HK-2 (cell line): ENCODE data around the gene GUCY1B1.
"Not testable (repeated sequence)": the region's sequence is repeated elsewhere in the genome, so short reads cannot be mapped to it uniquely, and the experiment has no call there.

Experiments used
- DNase-seq: peaks from one replicate; pipeline ENCODE4 v3.0.0-alpha.2; 2018; ENCODE audit not compliant: unreplicated experiment

GUCY1B1 gene

DNA sequence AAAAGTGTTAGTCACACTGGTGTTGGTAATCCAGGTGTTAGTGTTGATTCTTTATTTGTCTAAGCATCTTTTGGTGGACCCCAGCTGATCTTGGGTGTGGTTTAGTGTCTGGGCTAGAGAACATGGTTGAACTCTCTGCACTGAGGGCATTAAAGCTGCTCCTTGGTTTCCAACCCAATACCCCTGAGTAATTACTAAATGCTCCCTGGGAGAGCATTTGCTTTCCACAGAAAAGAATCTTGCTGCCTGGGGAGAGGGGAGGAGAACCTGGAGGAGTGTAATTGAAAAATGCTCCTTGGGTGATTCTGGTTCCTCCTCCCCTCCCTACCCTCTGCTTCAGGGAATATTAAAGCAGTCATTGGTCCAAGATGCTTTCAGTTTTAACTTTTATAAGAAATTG, 3.1 kb downstream of the GUCY1B1 start:
- DNase-seq, result no peak

DNA sequence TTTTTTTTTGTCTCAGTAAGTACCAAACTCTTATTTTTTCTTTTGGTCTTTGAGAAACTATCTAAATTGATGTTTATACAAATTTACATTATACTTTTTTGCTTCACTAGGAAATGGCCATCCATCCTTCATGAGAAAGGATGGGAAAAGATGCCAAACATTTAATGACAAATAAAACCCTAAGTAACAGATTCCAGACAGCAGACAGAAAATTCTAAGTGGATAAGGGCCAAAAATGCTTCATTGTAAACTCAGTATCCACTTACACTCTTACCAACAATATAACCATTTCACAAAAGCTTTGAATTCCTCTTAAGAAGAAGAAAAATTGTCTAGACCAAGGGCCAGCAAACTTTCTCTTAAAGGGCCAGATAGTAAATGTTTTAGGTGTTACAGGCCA, 3.5 kb downstream of the GUCY1B1 start:
- DNase-seq, result no peak

DNA sequence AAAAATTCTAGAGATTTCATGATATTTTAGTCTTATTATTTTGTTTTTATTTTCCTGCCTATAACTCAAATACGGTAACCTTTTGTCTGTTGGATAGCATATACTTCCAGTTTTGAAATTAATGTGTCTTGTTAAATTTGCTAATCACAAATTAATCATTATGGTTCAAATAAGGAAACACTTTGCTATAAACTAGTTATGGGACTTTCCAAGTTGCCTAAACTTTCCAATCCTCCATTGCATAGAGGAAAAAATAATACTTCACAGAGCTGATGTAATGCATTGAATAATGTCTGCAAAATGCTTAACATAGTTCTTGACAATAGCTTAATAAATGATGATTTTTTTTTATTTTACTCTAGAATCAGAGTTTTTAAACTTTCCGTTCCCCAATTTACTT, 4.7 kb downstream of the GUCY1B1 start:
- no peak for DNase-seq

DNA sequence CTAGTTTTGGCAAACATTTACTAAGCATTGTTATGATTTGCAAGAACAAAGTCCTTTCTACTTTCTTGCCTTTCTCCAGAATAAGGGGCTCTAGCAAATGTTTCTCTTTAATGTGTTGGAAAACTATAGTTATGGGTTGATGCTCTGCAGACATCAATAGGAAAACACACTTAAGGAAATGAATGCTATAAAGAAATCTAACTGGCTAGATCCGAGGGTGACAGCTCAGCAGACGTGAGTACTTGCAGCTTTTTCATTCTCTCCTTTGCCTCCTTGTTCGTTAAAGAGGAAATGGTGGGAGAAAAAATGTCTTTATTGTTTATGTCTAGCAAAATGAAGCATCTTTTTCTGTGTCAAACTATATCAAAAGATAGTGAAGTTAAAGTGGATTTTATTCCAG, 6.3 kb downstream of the GUCY1B1 start:
- no peak for DNase-seq

DNA sequence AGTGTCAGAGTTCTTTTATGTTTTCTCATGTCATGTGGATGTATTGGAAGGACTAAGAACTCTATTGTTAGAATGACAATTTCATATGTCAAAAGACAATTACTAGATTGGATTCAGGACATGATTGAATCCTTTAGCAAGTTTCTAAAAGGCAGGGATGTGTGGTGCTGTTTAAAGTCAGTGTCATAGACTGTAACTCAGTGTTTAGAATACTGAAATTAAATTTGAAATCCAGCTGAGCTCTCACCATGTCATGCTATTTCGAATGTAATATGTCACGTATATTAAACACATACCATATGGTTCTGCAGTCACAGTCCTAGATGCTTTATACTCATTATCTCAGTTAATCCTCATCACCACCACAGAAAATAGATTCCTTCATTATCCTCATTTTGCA, 7.8 kb downstream of the GUCY1B1 start:
- no peak for DNase-seq

DNA sequence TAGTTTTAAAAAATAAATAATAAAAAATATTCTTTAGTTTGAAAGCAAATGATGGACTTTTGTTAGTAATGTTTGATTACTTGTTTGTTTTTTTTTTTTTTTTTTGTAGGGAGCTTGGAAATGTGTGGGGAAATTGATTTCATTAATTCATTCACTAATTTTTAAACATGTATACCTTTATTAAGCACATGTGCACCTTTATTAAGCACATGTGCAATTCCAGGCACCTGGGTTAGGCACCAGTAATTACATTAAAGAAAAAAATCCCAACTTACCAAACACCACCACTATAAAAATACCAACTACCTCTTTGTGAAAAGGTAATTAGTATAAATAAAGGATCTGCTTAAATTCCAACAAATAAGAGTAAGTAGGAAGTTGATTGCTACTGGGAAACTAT, 9.5 kb downstream of the GUCY1B1 start:
- no peak for DNase-seq

DNA sequence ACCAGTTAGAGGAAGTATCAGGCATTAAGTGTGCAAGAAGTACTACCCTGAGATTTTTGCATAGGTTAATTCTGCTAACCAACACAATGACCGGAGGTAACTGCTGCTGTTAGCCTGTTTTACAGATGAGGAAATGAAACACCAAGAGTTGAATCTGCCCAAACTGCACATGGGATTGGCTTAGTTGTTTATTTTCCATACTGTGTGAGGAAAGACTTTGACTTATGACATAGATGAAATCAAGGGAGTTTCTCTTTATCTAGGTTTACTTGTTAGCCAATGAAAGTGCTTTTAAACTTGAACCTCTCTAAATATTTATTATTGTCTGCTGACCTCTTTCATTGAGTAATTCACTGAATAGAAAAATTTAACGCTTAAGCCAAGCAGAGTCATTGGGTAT, 10.3 kb downstream of the GUCY1B1 start:
- no peak for DNase-seq

DNA sequence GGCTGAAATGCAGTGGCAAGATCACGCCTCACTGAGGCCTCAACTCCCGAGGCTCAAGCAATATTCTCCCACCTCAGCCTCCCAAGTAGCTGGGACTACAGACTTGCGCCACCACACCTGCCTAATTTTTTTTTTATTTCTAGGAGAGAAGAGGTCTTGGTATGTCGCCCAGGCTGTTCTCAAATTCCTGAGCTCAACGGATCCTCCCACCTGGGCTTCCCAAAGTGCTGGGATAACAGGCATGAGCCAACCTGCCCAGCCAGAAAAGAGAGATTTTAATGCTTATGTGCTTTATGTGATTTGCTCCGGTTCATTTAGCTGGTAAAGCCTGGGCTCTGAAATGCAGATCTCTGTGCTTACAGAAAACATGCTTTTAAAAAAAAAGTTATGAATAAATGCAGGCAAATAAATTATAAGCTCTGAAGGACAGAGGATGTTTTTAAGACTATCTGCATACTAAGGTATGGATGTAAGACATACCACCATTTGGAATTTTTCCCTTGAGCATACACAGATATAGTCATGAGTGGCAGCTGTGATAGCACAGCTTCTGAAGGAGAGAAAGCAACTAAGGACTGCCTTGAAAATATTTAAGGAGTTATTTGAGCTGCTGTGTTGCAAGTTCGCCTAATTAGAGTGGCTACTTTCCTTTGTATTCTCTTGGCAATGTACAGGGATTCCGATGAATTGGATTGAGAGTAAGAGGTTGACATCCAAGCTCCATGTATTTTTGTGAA, 13.8 kb downstream of the GUCY1B1 start:
- no peak for DNase-seq

DNA sequence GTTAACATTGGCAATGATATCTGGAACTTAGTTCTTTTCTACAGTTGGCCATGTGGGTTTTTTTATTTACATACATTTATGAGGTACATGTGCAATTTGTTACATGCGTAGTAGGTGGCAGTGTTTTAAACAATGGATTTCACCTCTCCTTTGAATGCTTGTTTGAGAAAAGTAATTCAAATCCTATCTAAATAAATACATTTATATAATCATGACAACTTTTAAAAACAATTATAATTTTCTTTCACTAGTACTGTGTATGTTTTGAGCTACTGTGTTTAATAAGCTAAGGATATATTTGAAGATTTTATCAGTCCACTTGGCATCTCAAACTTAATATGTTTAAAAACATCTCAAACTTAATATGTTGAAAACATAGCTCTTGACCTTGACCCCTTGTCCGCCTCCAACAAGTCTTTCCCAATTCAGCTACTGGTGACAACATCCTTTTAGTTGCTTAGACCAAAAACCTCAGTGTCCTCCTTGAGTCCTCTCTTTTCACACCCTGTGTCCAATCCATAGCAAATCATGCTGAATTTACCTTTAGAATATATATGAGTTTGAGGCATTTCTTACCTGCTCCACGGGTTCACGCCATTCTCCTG, 14.5 kb downstream of the GUCY1B1 start:
- no peak for DNase-seq

DNA sequence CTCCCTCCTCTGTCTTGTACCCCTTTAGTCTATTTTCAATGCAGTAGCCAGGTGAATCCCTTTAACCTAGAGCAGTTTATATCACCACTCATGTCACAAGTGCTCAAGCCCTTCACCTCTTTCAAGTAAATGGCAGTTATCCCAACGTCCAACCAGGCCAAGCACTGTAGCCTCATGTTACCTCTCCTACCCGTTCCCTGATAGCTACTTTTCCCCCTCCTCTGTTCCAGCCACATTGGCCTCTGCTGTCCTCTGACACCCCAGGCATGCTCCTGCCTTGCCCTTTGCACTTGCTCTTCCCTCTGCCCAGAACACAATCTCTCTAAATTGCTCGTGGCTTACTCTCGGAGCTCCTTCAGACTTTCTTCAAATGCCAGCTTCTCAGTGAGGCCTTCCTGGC, 15.2 kb downstream of the GUCY1B1 start:
- DNase-seq, result no peak

DNA sequence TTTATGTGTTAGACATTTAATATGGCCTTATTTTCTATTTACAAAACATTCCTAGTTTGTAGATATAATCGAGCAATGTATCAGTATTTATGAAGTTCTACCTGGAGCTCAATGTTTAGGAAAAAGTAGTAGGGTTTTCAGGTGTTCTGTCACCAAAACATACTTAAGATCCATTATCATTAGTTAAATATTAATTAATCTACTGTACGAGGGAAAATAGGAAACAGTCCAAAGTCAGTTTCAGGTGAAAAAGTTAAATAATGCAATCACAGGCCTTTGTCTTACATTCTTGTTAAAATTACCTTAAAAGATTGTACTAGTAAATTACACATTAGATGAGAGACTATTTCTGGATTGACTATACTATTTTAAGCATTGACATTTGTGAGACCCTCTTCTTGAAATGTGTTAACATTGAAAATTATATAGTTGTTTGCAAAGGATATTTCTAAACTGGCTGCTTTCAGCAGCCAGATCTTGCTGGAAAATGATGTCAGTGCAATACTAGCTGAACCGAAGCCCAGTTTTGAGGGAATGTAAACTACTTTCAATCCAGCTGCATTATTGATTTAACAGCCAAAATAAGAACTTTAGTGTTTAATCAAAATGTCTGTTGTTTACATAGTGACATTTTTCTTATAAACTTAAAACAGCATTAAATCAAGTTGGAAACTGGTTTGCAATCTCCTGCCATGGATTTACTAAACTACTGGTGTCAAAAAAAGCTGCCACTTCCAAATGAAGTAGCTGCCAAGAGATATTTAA, 19.3 kb downstream of the GUCY1B1 start:
- no peak for DNase-seq

DNA sequence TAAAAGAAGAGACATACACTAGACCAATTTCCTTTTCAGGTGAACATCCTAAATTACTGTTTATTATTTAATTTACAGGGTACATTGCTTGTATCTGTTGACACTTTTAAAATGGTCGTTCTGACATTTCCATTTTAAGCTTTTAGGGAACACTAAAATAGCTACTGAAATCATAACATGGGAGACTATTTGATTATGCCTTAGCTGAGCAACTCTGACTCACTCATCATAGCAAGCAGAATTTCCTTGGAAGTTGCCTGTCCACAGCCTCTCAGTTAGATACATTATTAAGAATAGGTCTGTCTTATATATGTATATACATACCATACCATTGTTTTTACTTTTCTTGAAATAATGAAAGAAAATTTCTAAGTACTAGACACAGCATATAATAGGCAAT, 22.0 kb downstream of the GUCY1B1 start:
- no peak for DNase-seq

DNA sequence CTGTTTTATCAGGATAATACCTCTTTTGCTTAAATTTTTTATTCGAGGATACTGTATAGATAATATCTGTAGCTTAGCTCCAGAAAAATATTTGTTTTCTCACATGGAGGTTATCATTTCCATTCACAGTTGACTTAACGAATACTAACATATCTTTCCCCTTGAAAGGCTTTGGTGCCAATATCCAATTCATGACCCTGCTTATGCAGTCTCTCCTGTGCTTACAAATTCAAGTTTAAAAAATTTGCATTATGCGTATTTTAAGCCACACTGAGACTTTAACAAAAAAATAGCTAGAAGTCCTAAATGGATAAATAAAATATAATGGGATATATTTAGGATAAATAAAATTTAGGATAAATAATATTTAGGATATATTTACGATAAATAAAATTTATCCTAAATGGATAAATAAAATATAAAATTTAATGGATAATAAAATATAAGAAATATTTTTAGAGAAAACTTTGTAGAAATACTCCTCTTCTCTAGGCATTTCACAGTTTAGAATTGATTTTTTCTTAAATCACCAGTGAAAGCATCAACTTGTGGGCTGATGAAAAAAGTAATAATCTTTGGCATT, 22.5 kb downstream of the GUCY1B1 start:
- no peak for DNase-seq

DNA sequence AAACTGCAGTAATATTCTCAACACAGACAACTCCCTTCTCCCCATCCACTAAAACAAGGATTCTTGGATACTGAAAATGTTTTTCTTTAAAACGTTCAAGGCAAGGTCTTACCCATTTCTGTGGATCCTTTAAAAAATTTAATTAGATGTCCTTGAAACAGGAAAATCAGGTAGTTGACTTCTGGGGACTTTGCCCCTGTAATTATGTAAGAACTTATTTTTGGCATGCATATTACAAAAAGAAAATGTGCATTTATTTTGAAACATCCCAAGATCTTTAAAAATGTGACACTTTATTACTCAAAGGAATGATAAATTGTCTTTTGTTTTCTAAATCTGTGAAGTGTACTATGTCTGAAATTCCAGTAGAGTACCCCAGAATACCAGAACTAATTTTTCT, 25.8 kb downstream of the GUCY1B1 start:
- DNase-seq, result no peak

DNA sequence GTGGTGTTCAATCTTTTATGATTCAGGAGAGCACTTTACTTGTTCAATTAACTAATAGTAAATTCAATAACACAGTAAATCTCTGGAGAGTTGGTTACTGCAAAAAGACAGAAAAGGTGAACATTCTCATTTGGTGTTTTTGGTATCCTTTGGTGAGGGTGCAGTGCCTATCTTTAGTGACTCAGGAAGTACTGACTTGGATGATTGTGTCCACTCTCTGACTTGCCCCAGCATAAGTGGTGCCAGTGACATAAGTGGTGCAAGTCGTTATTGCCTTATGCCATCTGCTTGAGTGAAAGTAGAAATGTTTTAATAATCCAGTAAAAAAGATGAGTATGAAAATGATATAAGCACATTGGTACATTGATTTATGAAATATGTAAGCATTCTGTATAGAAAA, 27.0 kb downstream of the GUCY1B1 start:
- DNase-seq, result no peak

DNA sequence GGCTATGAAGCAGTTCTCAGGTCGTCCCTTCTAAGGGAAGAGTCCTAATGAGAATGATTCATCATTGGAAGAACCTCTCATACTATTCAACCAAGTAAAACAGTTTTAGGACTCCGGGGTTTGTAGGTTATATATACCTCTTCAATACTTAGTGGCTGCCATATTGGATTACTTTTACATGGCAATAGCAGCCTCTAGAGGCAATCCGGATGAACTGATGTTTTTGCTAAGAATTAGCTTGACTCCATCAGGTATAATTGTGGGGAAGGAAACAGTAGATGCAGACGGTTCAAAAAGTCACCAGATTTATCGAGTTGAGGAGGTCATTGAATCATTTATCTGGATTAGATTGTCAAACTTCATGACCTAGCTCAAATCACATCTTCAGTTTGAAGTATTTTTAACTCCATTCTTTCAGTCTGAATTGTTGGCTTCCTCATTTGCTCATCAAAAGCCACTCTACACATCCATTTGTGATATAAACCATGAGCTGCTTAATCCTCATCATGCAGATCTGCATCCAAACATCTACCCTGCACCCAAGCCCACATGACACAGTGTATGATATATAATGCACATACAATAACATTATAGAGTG, 28.4 kb downstream of the GUCY1B1 start:
- no peak for DNase-seq

DNA sequence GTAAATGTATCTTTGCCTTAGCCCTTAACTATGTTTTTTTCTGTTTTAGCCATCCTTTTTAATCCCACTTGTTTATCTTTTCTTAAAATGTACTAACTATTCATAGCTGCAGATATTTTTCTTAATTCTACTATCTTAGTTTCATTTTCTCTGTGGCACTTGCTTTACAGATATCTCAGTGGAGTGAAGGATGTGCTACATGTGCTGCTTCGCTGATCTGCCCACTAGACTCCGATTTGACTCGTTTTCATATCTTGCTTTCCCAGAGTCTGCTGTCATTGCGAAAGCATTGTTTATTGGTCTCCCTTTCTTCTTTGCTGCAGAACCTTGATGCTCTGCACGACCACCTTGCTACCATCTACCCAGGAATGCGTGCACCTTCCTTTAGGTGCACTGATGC, 30.6 kb downstream of the GUCY1B1 start:
- DNase-seq, result no peak

DNA sequence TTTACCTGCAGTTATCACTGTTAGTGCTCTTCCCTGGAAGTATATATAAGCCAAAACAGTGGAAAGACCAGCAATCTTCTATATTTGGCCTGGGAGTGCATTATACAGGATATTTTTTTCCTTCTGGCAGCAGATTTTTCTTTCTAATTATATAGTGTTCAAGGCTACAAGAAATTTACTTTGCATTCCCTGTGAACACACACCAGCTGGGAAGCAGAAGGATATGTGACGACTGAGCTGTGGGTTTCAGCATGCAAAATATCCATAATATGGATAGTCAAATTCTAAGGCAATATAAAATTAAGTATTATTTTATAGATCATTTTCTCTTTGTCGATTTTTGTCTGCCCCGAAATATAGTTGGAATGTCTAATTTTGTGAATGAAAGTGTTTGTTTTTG, 31.2 kb downstream of the GUCY1B1 start:
- no peak for DNase-seq

DNA sequence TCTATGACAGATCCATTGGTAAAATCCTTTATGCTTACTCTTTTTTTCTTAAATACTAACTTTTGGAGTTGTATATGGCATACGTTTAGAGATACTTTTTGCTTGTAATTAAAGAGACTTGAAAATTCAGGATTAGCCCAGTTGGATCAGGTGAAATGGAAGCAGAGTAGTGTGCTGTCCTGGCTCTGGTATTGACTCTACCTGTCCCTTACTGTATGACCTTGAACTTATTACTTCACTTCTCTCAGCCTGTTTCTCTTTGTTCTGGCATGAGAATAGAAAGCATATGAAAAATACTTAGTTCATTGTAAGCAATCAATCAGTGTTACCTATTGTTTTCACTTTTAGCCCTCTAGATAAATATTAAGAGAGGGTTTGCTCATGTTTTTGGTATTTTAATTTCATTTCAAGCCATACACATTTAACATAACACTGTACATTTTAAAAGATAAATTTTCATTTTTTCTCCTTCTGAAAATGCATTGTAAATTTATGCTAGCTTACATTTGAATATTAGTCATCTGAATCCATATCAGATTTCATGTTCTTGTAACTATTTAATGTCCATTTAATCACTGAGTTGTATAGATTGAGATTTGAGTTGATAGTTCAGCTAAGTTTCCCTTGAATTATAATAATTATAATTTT, 35.9 kb downstream of the GUCY1B1 start:
- no peak for DNase-seq

DNA sequence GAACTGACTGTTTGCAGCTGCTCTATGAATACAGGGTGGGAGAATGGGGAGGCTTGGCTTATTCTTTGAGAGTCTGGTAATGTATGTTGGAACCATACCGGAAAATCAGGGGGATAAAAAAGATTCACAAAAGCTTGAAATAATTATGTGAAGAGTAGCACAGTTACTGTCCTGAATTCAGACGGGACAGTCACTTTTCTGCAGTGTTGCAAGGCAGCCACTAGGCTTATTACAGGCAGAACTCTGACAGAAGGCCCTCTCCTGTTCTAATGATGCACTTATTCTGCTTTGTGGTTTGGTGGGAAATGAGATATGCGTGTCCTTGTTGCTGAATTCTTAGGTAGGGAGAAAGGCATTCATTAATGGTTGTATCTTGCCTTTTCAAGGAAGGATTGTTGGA, 37.2 kb downstream of the GUCY1B1 start:
- DNase-seq, result no peak

DNA sequence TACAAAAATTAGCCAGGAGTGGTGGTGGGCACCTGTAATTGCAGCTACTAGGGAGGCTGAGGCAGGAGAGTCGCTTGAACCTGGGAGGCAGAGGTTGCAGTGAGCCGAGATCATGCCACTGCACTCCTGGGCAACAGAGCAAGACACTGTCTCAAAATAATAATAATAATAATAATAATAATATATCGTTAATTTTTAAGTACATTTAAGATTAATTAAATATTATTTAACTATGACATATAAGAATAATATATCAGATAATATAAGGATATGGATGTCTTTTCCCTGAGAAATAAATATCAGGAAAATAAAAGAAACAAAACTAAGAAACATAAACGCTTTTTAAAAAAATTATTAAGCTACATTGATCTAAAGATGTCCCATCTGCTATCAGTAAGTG, 38.8 kb downstream of the GUCY1B1 start:
- DNase-seq, result not testable (repeated sequence)
